T-helper 1 cell (primary cell): Measurements from ENCODE around the gene UBE2L3.
"Not testable (repeated sequence)": the region's sequence is repeated elsewhere in the genome, so short reads cannot be mapped to it uniquely, and the experiment has no call there.

Experiments used
- DNase-seq, 5 donors: peaks; one replicate each; pipeline ENCODE4 v3.0.0-alpha.2; 2012 to 2020

Gene UBE2L3

GRCh38 chr22:21573293-21573734 is 5.8 kb downstream of the UBE2L3 start:
- no peak for DNase-seq

GRCh38 chr22:21573750-21574494 is 6.4 kb downstream of the UBE2L3 start:
- no peak for DNase-seq

GRCh38 chr22:21579474-21579851 is 11.9 kb downstream of the UBE2L3 start:
- DNase-seq = no peak

GRCh38 chr22:21580623-21581007 is 13.1 kb downstream of the UBE2L3 start:
- DNase-seq = not testable (repeated sequence)

GRCh38 chr22:21581009-21581713 is 13.6 kb downstream of the UBE2L3 start:
- not testable (repeated sequence) for DNase-seq

- no peak for DNase-seq
These were observed 15.6 kb downstream of the UBE2L3 start for GRCh38 chr22:21582801-21583740.

- DNase-seq = no peak
These were observed 17.9 kb downstream of the UBE2L3 start for GRCh38 chr22:21585389-21585788.

GRCh38 chr22:21587803-21588611 is 20.5 kb downstream of the UBE2L3 start:
- DNase-seq = peak in 1 of 5 donors; percentile 77

- no peak for DNase-seq
These were observed 21.9 kb downstream of the UBE2L3 start for GRCh38 chr22:21589396-21589795.

GRCh38 chr22:21590809-21591641 is 23.5 kb downstream of the UBE2L3 start:
- DNase-seq = no peak

- no peak for DNase-seq
These were observed 24.2 kb downstream of the UBE2L3 start for GRCh38 chr22:21591695-21592094.

GRCh38 chr22:21592422-21592821 is 24.9 kb downstream of the UBE2L3 start:
- no peak for DNase-seq

GRCh38 chr22:21593406-21594232 is 26.1 kb downstream of the UBE2L3 start:
- no peak for DNase-seq

- no peak for DNase-seq
These were observed 27.4 kb downstream of the UBE2L3 start for GRCh38 chr22:21594865-21595452.

GRCh38 chr22:21596356-21597135 is 29.0 kb downstream of the UBE2L3 start:
- not testable (repeated sequence) for DNase-seq

GRCh38 chr22:21598302-21598701 is 30.8 kb downstream of the UBE2L3 start:
- no peak for DNase-seq

- DNase-seq = no peak
These were observed 31.8 kb downstream of the UBE2L3 start for GRCh38 chr22:21599053-21599893.

- DNase-seq = no peak
These were observed 35.1 kb downstream of the UBE2L3 start for GRCh38 chr22:21602579-21602978.
